OCI-LY3 (cell line): ENCODE results near the gene B4GALT6.

Experiments
- CTCF ChIP-seq: fragments of 200-600, 300-600 bp; sonication (generic); IDR thresholded peaks from 2 replicates; pipeline ENCODE4 v1.5.1; 2014; ENCODE audit warnings: antibody characterized with exemption, low read length, low read depth
- EZH2phosphoT487 ChIP-seq: fragments of 200-600 bp; shearing (Covaris generic); IDR thresholded peaks from 2 replicates; pipeline ENCODE4 v1.6.1; 2018; ENCODE audit warnings: antibody characterized with exemption, mixed run types, low read depth

GRCh38 chr18:31611511-31611910 is 72.9 kb downstream of the B4GALT6 start:
- TF ChIP-seq CTCF = no peak
- no peak for TF ChIP-seq EZH2phosphoT487
